Esophagus muscularis mucosa (tissue), 3 donors: ENCODE measurements around the gene KPTN.

Experiments
- CTCF ChIP-seq, 3 experiments: fragments of 200-600 bp in 2 of 3; fragments of 450-650 bp in 1 of 3; sonication (generic) in 2 of 3; IDR thresholded peaks; one replicate each; pipeline ENCODE4 v1.5.1; 2017 to 2019; ENCODE audit warnings: antibody characterized with exemption in 3 of 3, mild to moderate bottlenecking in 2 of 3, moderate library complexity in 1 of 3
- POLR2A ChIP-seq: fragments of 450-650 bp; IDR thresholded peaks from one replicate; pipeline ENCODE4 v1.6.1; 2017; ENCODE audit warnings: antibody characterized with exemption, moderate library complexity, mild to moderate bottlenecking, low read depth
- POLR2AphosphoS5 ChIP-seq, 2 donors: sonication (generic); formaldehyde crosslinking; IDR thresholded peaks; one replicate each; pipeline ENCODE4 v1.6.1; 2017; ENCODE audit warnings: antibody characterized with exemption in 2 of 2

- TF ChIP-seq POLR2AphosphoS5 (IDR thresholded peaks at IDR 0.05) (no peak), CTCF (IDR thresholded peaks at IDR 0.05) (no peak), POLR2A (no peak)
These were observed 54.8 kb downstream of the KPTN start for GRCh38 chr19:47429140-47429793.
